HG03175 (cell line): ENCODE measurements around the gene RAMP1.

Experiments
- ATAC-seq: cut with Tn5 transposase; IDR thresholded peaks from one replicate; pipeline ENCODE4 v1.9.1; 2021; ENCODE audit warnings: mild to moderate bottlenecking, moderate library complexity; ENCODE audit not compliant: unreplicated experiment

Gene RAMP1

GRCh38 chr2:237876061-237876526 lies 16.7 kb downstream of the RAMP1 start:
- no peak for ATAC-seq

- ATAC-seq, result no peak
These were observed 17.1 kb downstream of the RAMP1 start for GRCh38 chr2:237876532-237876931.

- no peak for ATAC-seq
These were observed 17.6 kb downstream of the RAMP1 start for GRCh38 chr2:237876951-237877491.

GRCh38 chr2:237877576-237878307 lies 18.3 kb downstream of the RAMP1 start:
- no peak for ATAC-seq

- ATAC-seq, result no peak
These were observed 19.1 kb downstream of the RAMP1 start for GRCh38 chr2:237878321-237879057.

GRCh38 chr2:237879058-237879430 lies 19.6 kb downstream of the RAMP1 start:
- ATAC-seq, result no peak

- no peak for ATAC-seq
These were observed 20.7 kb downstream of the RAMP1 start for GRCh38 chr2:237879991-237880560.

- no peak for ATAC-seq
These were observed 23.4 kb downstream of the RAMP1 start for GRCh38 chr2:237882510-237883481.

GRCh38 chr2:237883951-237884446 lies 24.6 kb downstream of the RAMP1 start:
- ATAC-seq, result no peak

- no peak for ATAC-seq
These were observed 25.3 kb downstream of the RAMP1 start for GRCh38 chr2:237884681-237885080.

- ATAC-seq, result no peak
These were observed 25.9 kb downstream of the RAMP1 start for GRCh38 chr2:237885111-237885930.

- ATAC-seq, result no peak
These were observed 26.7 kb downstream of the RAMP1 start for GRCh38 chr2:237885931-237886684.

GRCh38 chr2:237886685-237887481 lies 27.5 kb downstream of the RAMP1 start:
- ATAC-seq, result no peak

GRCh38 chr2:237888389-237888788 lies 29.0 kb downstream of the RAMP1 start:
- no peak for ATAC-seq

GRCh38 chr2:237889016-237889415 lies 29.6 kb downstream of the RAMP1 start:
- ATAC-seq, result no peak

- no peak for ATAC-seq
These were observed 30.4 kb downstream of the RAMP1 start for GRCh38 chr2:237889811-237890210.

GRCh38 chr2:237892478-237892877 lies 33.1 kb downstream of the RAMP1 start:
- ATAC-seq, result no peak
